A673 (cell line): ENCODE data around the gene PTPA. TPM values are rescaled to one million over a fixed set of nuclear protein-coding genes. Genes with fewer than 3 reads are reported as not detected.

ENCODE experiments used
- BruUV-seq: library from RNA; stranded (reverse); fragments of 400-500 nt; replicated peaks from 2 replicates; lab custom pipeline; 2021; lab: Mats Ljungman, UMichigan
- CTCF ChIA-PET: fragments of 300-600 bp; sonication (Branson Sonifier 250); formaldehyde crosslinking; loops from one replicate; lab custom pipeline; 2022; ENCODE audit warnings: antibody characterized with exemption; lab: Charles Lee
- POLR2A ChIA-PET: fragments of 300-600 bp; sonication (Branson Sonifier 250); formaldehyde crosslinking; loops from one replicate; lab custom pipeline; 2022; ENCODE audit warnings: antibody characterized with exemption; ENCODE audit not compliant: low non-redundant PET; lab: Charles Lee
- DNase-seq: peaks from one replicate; pipeline ENCODE4 v3.0.0-alpha.2; 2015; ENCODE audit warnings: low spot score
- H3K27ac ChIP-seq: fragments of 200-600 bp; sonication (generic); 2 replicates; pipeline ENCODE4 v1.5.1; 2016; ENCODE audit warnings: mixed run types, low read depth, mild to moderate bottlenecking, mixed read lengths, antibody characterized with exemption, low read length; ENCODE audit not compliant: poor library complexity, severe bottlenecking
- H3K27me3 ChIP-seq: fragments of 200-600 bp; sonication (generic); replicated peaks from 2 replicates; pipeline ENCODE4 v1.6.1; 2017; ENCODE audit warnings: mixed run types, low read depth, mild to moderate bottlenecking, mixed read lengths, antibody characterized with exemption, low read length; ENCODE audit not compliant: insufficient read depth, poor library complexity
- H3K36me3 ChIP-seq: fragments of 200-600 bp; sonication (generic); 2 replicates; pipeline ENCODE4 v1.6.1; 2016; ENCODE audit warnings: mixed run types, mild to moderate bottlenecking, mixed read lengths, antibody characterized with exemption, low read length; ENCODE audit not compliant: insufficient read depth, poor library complexity, severe bottlenecking
- H3K4me1 ChIP-seq: fragments of 200-600 bp; sonication (generic); 2 replicates; pipeline ENCODE4 v1.6.1; 2017; ENCODE audit warnings: mixed run types, mild to moderate bottlenecking, mixed read lengths, antibody characterized with exemption, low read length; ENCODE audit not compliant: insufficient read depth, poor library complexity, severe bottlenecking
- H3K4me3 ChIP-seq: fragments of 200-600 bp; sonication (generic); 2 replicates; pipeline ENCODE4 v1.5.1; 2016; ENCODE audit warnings: low read depth, mixed run types, mild to moderate bottlenecking, mixed read lengths, low read length; ENCODE audit not compliant: poor library complexity, severe bottlenecking
- H3K9me3 ChIP-seq: fragments of 200-600 bp; sonication (generic); 2 replicates; pipeline ENCODE4 v1.6.1; 2016; ENCODE audit warnings: mixed run types, low read depth, mild to moderate bottlenecking, mixed read lengths, antibody characterized with exemption, low read length; ENCODE audit not compliant: poor library complexity, severe bottlenecking
- EZH2 ChIP-seq: fragments of 200-600 bp; sonication (generic); IDR thresholded peaks from 2 replicates; pipeline ENCODE4 v1.6.1; 2017; ENCODE audit warnings: borderline replicate concordance, low read depth, mild to moderate bottlenecking, mixed read lengths, antibody characterized with exemption, low read length; ENCODE audit not compliant: poor library complexity, severe bottlenecking
- intact Hi-C: fragments of 100-400 bp; cut with micrococcal nuclease; formaldehyde crosslinking; loops from one replicate; pipeline ENCODE4 v1.10.0; 2022; ENCODE audit not compliant: unreplicated experiment
- total RNA-seq: library from RNA; stranded (reverse); gene quantifications from 2 replicates; pipeline ENCODE4 v1.2.3, GENCODE V29; 2021
- TF ChIP-seq, protein P1 (sequence below): fragments of 300-800, 200-600 bp; sonication (generic); conservative IDR thresholded peaks from 2 replicates; pipeline ENCODE4 v1.5.1; 2017; ENCODE audit warnings: low read depth, mild to moderate bottlenecking, antibody characterized with exemption, low read length, moderate library complexity, mixed read lengths

The PTPA gene
- total RNA-seq, 1 experiment from 2014 or later = 157 TPM

DNA sequence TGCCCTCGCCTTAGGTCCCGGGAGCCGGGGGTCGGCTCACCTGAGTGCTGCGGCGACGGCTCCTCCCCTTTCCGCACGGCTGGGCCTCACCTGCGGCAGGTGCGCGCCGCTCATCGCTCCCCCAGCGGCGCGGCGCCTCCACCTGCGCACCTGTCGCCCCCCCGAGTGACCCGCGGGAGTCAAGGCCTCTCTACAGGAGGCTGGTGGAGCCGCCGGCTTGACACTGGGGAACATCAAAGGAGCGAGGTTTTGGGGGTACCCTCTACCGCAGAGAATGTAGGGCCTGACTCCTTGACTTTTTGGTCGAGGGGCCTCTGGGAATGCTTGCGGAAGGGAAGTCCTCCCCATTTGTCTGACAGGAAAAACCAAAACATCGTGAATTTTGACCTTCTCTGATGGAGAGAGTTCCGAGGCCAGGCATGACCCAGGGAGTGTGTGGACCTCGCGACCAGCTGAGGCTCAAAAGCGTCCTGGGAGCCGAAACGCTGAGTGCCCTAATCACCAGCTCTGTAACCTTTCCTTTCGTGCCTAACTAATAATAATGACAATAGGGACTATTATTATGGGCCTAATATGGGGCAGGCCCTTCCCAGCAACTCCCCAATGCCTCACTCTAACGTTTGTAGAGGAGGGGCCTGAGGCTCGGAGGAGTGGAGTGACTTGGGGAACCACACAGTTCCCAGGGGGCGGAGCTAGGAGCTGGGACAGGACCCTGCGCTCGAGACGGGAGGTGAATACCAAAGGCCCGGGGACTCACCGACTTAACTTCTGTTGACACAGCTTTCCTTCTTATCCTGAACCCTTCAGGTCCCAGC lies 67.6 kb downstream of the PTPA start:
- H3K9me3 ChIP-seq = no peaks in the 10 kb centered on the region
- H3K4me1 ChIP-seq = peaks cover 20% of the 10 kb centered on the region
- POLR2A ChIA-PET = interaction anchor here (0.6 to 1.1 kb wide), 7 partner anchors 11 to 433 kb away, joined by 3 to 5 read pairs (median 3); no protein-coding TSS in a partner anchor
- no TSS peak for BruUV-seq
- no peak overlapping the region for H3K27ac ChIP-seq
- DNase-seq = no peak
- no peaks in the 10 kb centered on the region for H3K27me3 ChIP-seq
- CTCF ChIA-PET = interaction anchor here (1.0 kb wide), 1 partner anchor 432 kb away, joined by 3 read pairs; no protein-coding TSS in a partner anchor
- H3K36me3 ChIP-seq = no peaks in the 10 kb centered on the region
- intact Hi-C loops = loop anchor here (5.0 kb wide), 2 partner anchors 154 to 309 kb away; no protein-coding TSS in a partner anchor
- peak overlapping the region; percentile 62 for H3K4me3 ChIP-seq
- TF ChIP-seq, protein P1, sequence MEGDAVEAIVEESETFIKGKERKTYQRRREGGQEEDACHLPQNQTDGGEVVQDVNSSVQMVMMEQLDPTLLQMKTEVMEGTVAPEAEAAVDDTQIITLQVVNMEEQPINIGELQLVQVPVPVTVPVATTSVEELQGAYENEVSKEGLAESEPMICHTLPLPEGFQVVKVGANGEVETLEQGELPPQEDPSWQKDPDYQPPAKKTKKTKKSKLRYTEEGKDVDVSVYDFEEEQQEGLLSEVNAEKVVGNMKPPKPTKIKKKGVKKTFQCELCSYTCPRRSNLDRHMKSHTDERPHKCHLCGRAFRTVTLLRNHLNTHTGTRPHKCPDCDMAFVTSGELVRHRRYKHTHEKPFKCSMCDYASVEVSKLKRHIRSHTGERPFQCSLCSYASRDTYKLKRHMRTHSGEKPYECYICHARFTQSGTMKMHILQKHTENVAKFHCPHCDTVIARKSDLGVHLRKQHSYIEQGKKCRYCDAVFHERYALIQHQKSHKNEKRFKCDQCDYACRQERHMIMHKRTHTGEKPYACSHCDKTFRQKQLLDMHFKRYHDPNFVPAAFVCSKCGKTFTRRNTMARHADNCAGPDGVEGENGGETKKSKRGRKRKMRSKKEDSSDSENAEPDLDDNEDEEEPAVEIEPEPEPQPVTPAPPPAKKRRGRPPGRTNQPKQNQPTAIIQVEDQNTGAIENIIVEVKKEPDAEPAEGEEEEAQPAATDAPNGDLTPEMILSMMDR = no peak
- TF ChIP-seq EZH2 = no peak

DNA sequence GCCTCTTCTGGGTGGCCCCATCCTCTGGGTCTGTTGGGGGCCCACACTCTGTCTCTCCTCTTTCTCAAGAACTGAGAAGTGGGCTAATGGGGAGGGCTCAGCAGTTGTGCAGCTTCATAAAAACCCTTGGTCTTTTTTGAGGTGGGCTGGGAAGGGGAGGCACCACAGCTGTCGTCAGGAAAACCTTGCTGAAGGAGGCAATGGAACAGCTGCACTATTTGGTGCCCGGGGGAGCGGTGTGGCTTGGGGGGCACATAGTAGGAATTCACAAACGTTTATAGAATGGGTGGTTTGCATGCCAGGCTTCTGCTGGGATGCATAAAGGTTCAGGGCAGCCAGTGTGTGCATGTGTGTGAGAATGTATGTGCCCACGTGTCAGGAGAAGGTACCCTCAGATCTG lies 70.0 kb downstream of the PTPA start:
- intact Hi-C loops = no loop called here
- Histone ChIP-seq H3K9me3 (no peaks in the 10 kb centered on the region), H3K27ac (no peak overlapping the region), H3K4me1 (peaks cover 10% of the 10 kb centered on the region), H3K36me3 (no peaks in the 10 kb centered on the region), H3K27me3 (no peaks in the 10 kb centered on the region), H3K4me3 (no peak overlapping the region)
- BruUV-seq = no TSS peak
- DNase-seq = no peak
- ChIA-PET POLR2A (no interaction called here), CTCF (no interaction called here)
- TF ChIP-seq, protein P1 = no peak
- TF ChIP-seq EZH2 = no peak

DNA sequence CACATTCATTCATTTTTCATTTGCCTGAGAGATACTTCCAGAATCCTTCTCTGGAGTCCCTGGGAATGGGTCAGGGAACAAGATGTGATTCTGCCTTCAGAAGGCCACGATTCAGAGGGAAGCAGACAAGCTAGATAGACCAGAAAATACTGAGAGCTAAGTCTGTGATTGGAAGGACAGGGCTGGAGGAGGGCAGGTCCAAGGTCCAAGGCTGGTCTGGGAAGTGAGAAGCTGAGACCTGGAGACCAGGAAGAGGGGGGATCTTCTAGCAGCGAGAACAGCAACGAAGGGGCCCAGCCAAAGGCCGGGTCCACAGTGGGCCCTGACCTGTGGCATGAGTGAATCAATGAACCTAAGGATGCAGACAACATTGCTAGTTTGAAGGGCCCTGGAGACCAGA lies 70.9 kb downstream of the PTPA start:
- ChIA-PET POLR2A (no interaction called here), CTCF (no interaction called here)
- BruUV-seq = no TSS peak
- Histone ChIP-seq H3K36me3 (no peaks in the 10 kb centered on the region), H3K4me3 (no peak overlapping the region), H3K9me3 (no peaks in the 10 kb centered on the region), H3K4me1 (peaks cover 10% of the 10 kb centered on the region), H3K27me3 (no peaks in the 10 kb centered on the region), H3K27ac (no peak overlapping the region)
- intact Hi-C loops = no loop called here
- DNase-seq = no peak
- TF ChIP-seq, protein P1 = no peak
- no peak for TF ChIP-seq EZH2
